Coronary artery (tissue), 2 donors: ENCODE data around the gene IGSF5.

ENCODE experiments used
- DNase-seq: peaks from one replicate; pipeline ENCODE4 v3.0.0-alpha.2; 2017; ENCODE audit warnings: low spot score
- H3K27ac ChIP-seq, 2 donors: fragments of 200-600 bp; sonication (generic); one replicate each; pipeline ENCODE4 v1.5.1; 2016 to 2019
- H3K4me3 ChIP-seq: fragments of 200-600 bp; sonication (generic); 2 replicates; pipeline ENCODE4 v1.5.1; 2016; ENCODE audit warnings: mild to moderate bottlenecking, moderate library complexity
- CTCF ChIP-seq: fragments of 200-600 bp; sonication (generic); IDR thresholded peaks from one replicate; pipeline ENCODE4 v1.5.1; 2019; ENCODE audit warnings: antibody characterized with exemption

The IGSF5 gene

GRCh38 chr21:39724944-39725343 is 20.0 kb upstream of the IGSF5 start:
- no peak overlapping the region for H3K27ac ChIP-seq
- H3K4me3 ChIP-seq, result no peak overlapping the region
- DNase-seq, result no peak
- TF ChIP-seq CTCF, result no peak

GRCh38 chr21:39726133-39726532 is 18.9 kb upstream of the IGSF5 start:
- H3K4me3 ChIP-seq, result no peak overlapping the region
- TF ChIP-seq CTCF, result no peak
- DNase-seq, result no peak
- H3K27ac ChIP-seq, result no peak overlapping the region

GRCh38 chr21:39727401-39728120 is 17.4 kb upstream of the IGSF5 start:
- DNase-seq, result no peak
- TF ChIP-seq CTCF, result no peak
- Histone ChIP-seq H3K27ac (no peak overlapping the region), H3K4me3 (no peak overlapping the region)

- Histone ChIP-seq H3K27ac (no peak overlapping the region), H3K4me3 (no peak overlapping the region)
- TF ChIP-seq CTCF, result no peak
- no peak for DNase-seq
These were observed 16.6 kb upstream of the IGSF5 start for GRCh38 chr21:39728341-39728740.

- Histone ChIP-seq H3K4me3 (no peak overlapping the region), H3K27ac (no peak overlapping the region)
- DNase-seq, result no peak
- TF ChIP-seq CTCF, result no peak
These were observed 14.4 kb upstream of the IGSF5 start for GRCh38 chr21:39730418-39731157.

- H3K4me3 ChIP-seq, result no peak overlapping the region
- no peak overlapping the region for H3K27ac ChIP-seq
- DNase-seq, result no peak
- TF ChIP-seq CTCF, result no peak
These were observed 8.3 kb upstream of the IGSF5 start for GRCh38 chr21:39736716-39737115.
